ENCODE data around the gene GRIA1.

DNA sequence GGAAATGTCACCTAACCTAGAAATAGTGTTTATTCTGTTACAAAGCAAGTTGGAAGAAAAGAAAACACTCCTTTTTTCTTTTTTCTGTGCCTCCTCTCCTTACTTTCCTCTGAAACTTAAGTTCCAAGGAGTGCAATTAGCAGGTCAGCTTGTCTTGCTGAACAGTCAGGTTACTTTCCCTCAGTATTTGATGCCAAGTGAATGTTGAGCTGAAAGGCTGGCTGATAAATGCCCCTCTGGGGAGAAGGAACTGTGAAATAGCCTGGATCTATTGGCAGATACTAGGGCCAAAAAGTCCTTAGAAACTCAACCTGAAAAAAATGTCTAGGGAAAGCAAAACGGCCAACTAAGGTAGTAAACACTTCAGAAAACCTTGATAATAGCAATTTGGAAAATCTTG lies 43.6 kb downstream of the GRIA1 start:
- TF ChIP-seq, protein P1, sequence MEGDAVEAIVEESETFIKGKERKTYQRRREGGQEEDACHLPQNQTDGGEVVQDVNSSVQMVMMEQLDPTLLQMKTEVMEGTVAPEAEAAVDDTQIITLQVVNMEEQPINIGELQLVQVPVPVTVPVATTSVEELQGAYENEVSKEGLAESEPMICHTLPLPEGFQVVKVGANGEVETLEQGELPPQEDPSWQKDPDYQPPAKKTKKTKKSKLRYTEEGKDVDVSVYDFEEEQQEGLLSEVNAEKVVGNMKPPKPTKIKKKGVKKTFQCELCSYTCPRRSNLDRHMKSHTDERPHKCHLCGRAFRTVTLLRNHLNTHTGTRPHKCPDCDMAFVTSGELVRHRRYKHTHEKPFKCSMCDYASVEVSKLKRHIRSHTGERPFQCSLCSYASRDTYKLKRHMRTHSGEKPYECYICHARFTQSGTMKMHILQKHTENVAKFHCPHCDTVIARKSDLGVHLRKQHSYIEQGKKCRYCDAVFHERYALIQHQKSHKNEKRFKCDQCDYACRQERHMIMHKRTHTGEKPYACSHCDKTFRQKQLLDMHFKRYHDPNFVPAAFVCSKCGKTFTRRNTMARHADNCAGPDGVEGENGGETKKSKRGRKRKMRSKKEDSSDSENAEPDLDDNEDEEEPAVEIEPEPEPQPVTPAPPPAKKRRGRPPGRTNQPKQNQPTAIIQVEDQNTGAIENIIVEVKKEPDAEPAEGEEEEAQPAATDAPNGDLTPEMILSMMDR (IDR thresholded peaks at IDR 0.05) = no peak
- TF ChIP-seq POLR2A (IDR thresholded peaks at IDR 0.05) (no peak), POLR2AphosphoS5 (IDR thresholded peaks at IDR 0.05) (no peak)
